Fibroblast of villous mesenchyme (primary cell): ENCODE data around the gene LEFTY1. TPM values are rescaled to one million over a fixed set of nuclear protein-coding genes. Genes with fewer than 3 reads are reported as not detected.
"Not testable (repeated sequence)": the region's sequence is repeated elsewhere in the genome, so short reads cannot be mapped to it uniquely, and the experiment has no call there.

Experiments used
- DNase-seq: peaks from one replicate; pipeline ENCODE4 v3.0.0-alpha.2; 2010; ENCODE audit warnings: low read depth
- H3K4me3 ChIP-seq: 2 replicates; pipeline ENCODE4 v1.5.1; 2011; ENCODE audit warnings: low read depth, mild to moderate bottlenecking, low read length
- CTCF ChIP-seq: IDR thresholded peaks from 2 replicates; pipeline ENCODE4 v1.5.1; 2012; ENCODE audit warnings: low read depth, mild to moderate bottlenecking, low read length; ENCODE audit not compliant: insufficient read depth
- small RNA-seq: library from RNA; depleted of rRNA; stranded (forward); fragments of <200 nt; gene quantifications from one replicate; pipeline ENCODE3, GENCODE V24; 2012
- total RNA-seq: library from RNA; depleted of rRNA; stranded (reverse); fragments of >200 nt; gene quantifications from 2 replicates; pipeline ENCODE4 v1.2.3, GENCODE V29; 2012

The LEFTY1 gene
- total RNA-seq, 1 donor: not detected

GRCh38 chr1:225838793-225839192 is 50.2 kb downstream of the LEFTY1 start:
- H3K4me3 ChIP-seq: no peak overlapping the region
- no peak for TF ChIP-seq CTCF
- no peak for DNase-seq

- not testable (repeated sequence) for DNase-seq, H3K4me3 ChIP-seq
Measured at GRCh38 chr1:225836296-225836695, 52.6 kb downstream of the LEFTY1 start.

Small RNAs within 50 kb of the gene (small RNA-seq; reads per million reads assigned to genes)
- gene AL117348.1: not detected

Other genes starting within 250 kb of the LEFTY1 start
- 126 and 135 TPM in 2 replicates for gene ENAH, start 236.0 kb downstream of the LEFTY1 start, total RNA-seq
- gene SRP9, start 111.3 kb downstream of the LEFTY1 start, total RNA-seq: 166 and 232 TPM in 2 replicates
- gene EPHX1, start 79.0 kb downstream of the LEFTY1 start, total RNA-seq: 17.7 and 31.5 TPM in 2 replicates
- 20.3 and 26.3 TPM in 2 replicates for gene TMEM63A, start 6.8 kb downstream of the LEFTY1 start, total RNA-seq
- gene PYCR2, start 35.1 kb upstream of the LEFTY1 start, total RNA-seq: 28.0 and 36.7 TPM in 2 replicates
- gene LEFTY2, start 52.1 kb upstream of the LEFTY1 start, total RNA-seq: under 0.01 TPM in 1 of 2 replicates, not detected in the other
- gene SDE2, start 110.2 kb upstream of the LEFTY1 start, total RNA-seq: 22.2 and 31.5 TPM in 2 replicates
- gene H3-3A, start 173.6 kb upstream of the LEFTY1 start, total RNA-seq: 107 and 148 TPM in 2 replicates